Sciatic nerve (tissue), 2 donors: Measurements from ENCODE around the gene TTC3. TPM values are rescaled to one million over a fixed set of nuclear protein-coding genes. Genes with fewer than 3 reads are reported as not detected.
"Not testable (repeated sequence)": the region's sequence is repeated elsewhere in the genome, so short reads cannot be mapped to it uniquely, and the experiment has no call there.

Experiments used
- ATAC-seq: fragments of 200-7000 bp; cut with Tn5 transposase; one replicate; pipeline ENCODE4 v1.9.1; 2020; ENCODE audit warnings: mild to moderate bottlenecking, moderate library complexity
- DNase-seq: peaks from one replicate; pipeline ENCODE4 v3.0.0-alpha.2; 2020; ENCODE audit warnings: low spot score
- intact Hi-C: fragments of 100-400 bp; cut with DNase I; formaldehyde crosslinking; loops from one replicate; pipeline ENCODE4 v1.14.2; 2022
- total RNA-seq: library from RNA; stranded (reverse); fragmentation: NEBNext Ultra II Directional; extraction: Animal tissue kit (Norgen Biotek cat#: 25700); gene quantifications from one replicate; pipeline ENCODE4 v1.2.1, GENCODE V29; 2021
- donor health status: DM: no; HTN: no; CAD: no.
- donor health status: DM: no; HTN: no; CAD: no.

TTC3 gene
- total RNA-seq, 1 donor from 2014 or later, result 146 TPM

DNA sequence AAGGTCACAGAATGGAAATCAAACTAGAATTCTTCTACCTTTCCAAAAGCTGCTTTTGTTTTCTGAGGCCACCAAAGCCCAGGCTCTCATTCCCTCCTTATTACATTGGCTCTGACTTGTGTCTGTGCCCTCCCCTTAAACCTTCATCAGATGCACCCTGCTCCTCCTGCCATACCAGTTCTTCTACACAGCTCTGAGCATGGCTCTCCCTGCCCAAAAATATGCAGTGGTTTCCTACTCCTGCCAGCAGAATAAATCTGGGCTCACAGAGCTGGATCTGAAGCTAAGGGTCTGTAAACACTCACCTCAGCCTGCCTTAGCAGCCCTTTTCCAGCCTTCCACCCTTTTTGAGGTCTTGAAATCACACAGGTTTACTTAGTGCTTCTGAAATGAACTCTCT, 55.0 kb downstream of the TTC3 start:
- intact Hi-C loops, result no loop called here
- ATAC-seq (no peak), DNase-seq (no peak)

DNA sequence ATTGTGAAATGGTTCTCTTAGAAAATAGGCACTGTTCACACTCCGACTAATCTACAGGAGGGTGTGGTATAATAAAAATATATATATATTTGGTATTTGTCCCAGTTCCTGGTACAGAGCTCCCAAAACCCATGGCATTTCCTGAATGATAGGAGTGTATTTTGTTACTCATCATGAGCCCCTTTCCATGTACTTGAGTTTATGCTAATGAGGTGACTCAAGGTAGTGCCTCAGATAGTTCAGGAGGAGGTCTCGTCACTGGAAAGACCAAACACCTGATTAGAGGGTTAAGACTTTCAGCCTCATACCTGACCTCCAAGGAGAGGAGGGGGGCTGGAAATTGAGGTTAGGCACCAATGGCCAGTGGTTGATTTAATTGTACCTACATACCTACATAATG, 57.9 kb downstream of the TTC3 start:
- ATAC-seq (no peak), DNase-seq (no peak)
- intact Hi-C loops, result no loop called here

- DNase-seq, result no peak
- intact Hi-C loops, result no loop called here
- no peak for ATAC-seq
Observed at GRCh38 chr21:37136261-37136660, 63.2 kb downstream of the TTC3 start.

DNA sequence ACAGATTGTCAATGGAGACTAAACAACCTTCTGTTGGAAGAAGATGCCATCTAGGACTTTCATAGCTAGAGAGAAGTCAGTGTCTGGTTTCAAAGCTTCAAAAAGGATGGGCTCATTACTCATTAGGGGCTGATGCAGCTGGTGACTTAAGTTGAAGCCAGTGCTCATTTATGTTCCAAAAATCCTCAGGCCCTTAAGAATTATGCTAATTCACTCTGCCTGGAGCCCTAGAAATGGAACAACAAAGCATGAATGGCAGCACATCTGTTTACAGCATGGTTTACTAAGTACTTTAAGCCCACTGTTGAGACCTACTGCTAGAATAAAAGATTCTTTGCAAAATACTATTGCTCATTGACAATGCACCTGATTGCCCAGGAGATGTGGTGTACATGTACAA, 63.7 kb downstream of the TTC3 start:
- DNase-seq (no peak), ATAC-seq (no peak)
- intact Hi-C loops, result no loop called here

DNA sequence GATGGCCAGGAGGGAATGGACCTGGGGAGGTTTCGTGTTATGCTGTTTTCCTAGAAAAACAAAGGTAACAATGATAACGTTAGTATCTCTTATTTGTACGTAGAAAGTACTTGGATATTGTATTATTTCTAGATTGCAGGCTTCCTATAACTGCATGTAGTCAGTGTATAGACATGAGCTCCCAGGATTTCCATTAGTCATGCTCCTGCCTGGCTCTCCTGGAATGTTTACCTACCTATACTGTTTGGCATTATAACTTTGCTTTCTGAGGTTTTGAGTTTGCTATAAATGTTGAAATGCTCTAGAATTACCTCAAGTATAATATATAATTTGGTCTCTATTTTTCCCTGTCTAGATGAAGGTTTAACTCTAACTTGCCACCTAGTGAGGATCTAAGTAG, 66.1 kb downstream of the TTC3 start:
- no peak for ATAC-seq
- intact Hi-C loops, result no loop called here
- no peak for DNase-seq

- intact Hi-C loops, result no loop called here
- no peak for ATAC-seq
Observed at GRCh38 chr21:37139902-37140301, 66.8 kb downstream of the TTC3 start.

DNA sequence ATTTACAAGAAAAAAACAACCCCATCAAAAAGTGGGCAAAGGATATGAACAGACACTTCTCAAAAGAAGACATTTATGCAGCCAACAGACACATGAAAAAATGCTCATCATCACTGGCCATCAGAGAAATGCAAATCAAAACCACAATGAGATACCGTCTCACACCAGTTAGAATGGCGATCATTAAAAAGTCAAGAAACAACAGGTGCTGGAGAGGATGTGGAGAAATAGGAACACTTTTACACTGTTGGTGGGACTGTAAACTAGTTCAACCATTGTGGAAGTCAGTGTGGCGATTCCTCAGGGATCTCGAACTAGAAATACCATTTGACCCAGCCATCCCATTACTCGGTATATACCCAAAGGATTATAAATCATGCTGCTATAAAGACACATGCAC, 70.3 kb downstream of the TTC3 start:
- DNase-seq, intact Hi-C loops, ATAC-seq: not testable (repeated sequence)

More at GRCh38 chr21:37139902-37140301, 66.8 kb downstream of the TTC3 start:
- DNase-seq, result no peak

DNA sequence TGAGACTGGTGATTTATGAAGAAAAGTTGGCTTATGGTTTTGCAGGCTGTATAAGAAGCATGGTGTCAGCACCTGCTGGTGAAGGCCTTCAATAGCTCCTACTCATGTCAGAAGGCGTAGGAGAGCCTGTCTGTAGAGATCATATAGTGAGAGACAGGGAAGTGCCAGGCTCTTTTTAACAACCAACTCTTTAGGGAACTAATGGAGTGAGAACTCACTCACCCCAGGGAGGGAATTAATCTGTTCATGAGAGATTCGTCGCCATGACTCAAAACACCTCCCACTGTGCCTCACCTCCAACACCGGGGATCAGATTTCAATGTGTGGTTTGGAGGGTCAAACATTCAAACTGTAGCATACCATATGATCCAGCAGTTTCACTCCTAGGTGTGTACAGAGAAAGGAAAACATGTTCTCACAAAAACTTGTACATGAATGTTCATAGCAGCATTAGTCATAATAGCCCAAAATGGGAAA, 72.6 kb downstream of the TTC3 start:
- no peak for DNase-seq
- intact Hi-C loops, result no loop called here
- no peak for ATAC-seq

DNA sequence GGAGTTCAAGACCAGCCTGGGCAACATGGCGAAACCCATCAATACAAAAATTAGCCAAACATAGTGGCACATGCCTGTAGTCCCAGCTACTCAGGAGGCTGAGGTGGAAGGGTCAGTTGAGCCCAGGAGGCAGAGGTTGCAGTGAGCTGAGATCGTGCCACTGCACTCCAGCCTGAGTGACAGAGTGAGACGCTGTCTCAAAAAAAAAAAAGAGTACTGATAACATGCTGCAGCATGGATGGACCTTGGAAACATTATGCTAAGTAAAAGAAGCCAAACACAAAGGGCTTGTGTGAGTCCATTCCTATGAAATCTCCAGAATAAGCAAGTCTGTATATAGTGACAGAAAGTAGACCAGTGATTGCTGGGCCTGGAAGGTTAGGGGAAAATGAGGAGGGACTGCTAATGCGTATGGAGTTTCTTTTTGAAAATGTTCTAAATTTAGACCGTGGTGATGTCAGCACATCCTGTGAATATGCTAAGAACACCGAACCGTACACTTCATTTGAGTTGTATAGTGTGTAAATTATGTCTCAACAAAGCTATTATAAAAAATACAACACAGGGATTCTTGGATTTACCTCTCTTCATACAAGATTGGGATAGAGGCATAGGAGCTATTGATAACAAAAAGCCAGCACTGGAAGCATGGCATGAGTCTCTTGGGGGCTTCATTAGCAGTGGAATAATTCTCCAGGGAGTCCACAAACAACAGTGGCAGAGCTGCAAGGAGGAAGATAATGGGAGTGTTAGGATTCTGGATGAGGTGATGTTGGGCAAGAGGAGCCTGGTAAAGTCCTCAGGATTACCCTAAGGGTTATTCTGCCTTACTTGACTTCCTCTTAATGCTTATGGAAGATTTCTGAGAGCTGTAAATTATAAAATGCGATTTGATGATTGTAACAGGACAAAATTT, 73.5 kb downstream of the TTC3 start:
- DNase-seq, result no peak
- no peak for ATAC-seq
- intact Hi-C loops, result no loop called here

- intact Hi-C loops, result no loop called here
- ATAC-seq (peak; percentile 64), DNase-seq (no peak)
Observed at GRCh38 chr21:37149411-37149810, 76.4 kb downstream of the TTC3 start.

DNA sequence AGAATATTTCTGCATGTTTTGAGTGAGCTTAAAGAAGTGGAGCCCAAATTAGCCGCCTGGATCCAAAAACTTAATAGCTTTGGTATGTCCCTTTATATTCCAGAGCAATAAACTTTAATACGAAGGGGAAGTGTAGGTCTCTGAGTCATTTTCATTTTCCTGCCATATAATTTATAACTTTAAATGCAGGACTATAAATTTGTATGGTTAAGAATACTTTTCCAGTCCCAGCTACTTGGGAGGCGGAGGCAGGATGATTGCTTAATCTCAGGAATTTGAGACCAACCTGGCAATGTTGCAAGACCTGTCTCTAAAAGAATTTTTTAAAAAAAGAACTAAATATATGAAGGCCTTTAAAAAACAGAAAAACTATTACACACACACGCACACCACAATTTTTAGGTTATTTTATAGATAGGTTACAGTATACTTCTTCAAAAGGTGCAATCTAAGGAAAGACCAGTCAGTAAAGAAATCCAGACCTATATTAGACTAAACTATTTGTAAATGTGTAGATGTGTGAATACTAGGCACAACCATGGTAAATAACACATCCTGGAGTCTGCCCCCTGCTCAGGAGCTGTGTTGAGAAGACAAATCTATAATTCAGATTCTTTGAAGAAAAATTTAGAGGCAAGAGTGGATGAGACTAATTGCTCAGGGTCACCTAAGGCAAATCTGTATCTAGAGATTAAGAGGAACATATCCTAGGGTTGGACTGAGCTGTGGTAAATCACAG, 80.3 kb downstream of the TTC3 start:
- DNase-seq (no peak), ATAC-seq (peak; percentile 69)
- intact Hi-C loops, result no loop called here

- intact Hi-C loops, result no loop called here
- DNase-seq (no peak), ATAC-seq (peak; percentile 80)
Observed at GRCh38 chr21:37153935-37154350, 80.9 kb downstream of the TTC3 start.

- no peak for ATAC-seq
Observed at GRCh38 chr21:37155186-37155585, 82.1 kb downstream of the TTC3 start.

GRCh38 chr21:37157938-37158337, 84.9 kb downstream of the TTC3 start:
- no peak for DNase-seq
- ATAC-seq, result no peak
- intact Hi-C loops, result no loop called here

More at GRCh38 chr21:37155186-37155585, 82.1 kb downstream of the TTC3 start:
- intact Hi-C loops, result no loop called here
- DNase-seq, result no peak

GRCh38 chr21:37159053-37159776, 86.2 kb downstream of the TTC3 start:
- intact Hi-C loops, result no loop called here

GRCh38 chr21:37159949-37160348, 86.9 kb downstream of the TTC3 start:
- DNase-seq, result no peak
- intact Hi-C loops, result no loop called here
- no peak for ATAC-seq

More at GRCh38 chr21:37159053-37159776, 86.2 kb downstream of the TTC3 start:
- DNase-seq, result no peak
- no peak for ATAC-seq

DNA sequence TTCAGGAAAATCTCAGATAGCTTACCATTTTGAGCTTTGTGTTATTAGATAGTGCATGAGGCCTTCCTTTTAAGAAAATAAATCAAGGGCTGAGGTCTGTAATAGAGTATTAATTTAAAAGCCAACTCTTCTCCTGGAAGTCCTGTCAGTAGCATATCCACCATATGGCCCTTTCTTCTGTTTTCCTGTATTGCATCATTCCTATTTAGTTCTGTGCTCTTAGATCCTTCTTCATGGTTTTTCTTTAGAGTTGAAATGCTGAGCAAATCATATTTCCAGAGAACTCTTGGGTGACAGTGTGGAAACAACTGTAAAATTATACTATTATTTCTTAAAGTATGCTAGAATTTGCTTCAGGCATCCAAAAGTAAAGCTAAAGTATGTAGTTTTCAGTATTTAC, 91.7 kb downstream of the TTC3 start:
- intact Hi-C loops, result no loop called here
- no peak for ATAC-seq
- DNase-seq, result no peak

DNA sequence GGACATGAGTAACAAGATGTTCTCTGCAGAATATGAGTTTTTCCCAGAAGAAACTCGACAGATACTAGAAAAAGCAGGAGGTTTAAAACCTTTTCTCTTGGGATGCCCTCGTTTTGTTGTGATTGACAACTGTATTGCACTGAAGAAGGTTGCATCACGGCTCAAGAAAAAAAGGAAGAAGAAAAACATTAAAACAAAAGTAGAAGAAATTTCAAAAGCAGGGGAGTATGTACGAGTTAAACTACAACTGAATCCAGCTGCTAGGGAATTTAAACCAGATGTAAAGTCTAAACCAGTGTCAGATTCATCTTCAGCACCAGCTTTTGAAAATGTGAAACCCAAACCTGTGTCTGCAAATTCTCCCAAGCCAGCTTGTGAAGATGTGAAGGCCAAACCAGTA, 92.5 kb downstream of the TTC3 start:
- DNase-seq (no peak), ATAC-seq (no peak)
- intact Hi-C loops, result no loop called here

- DNase-seq (no peak), ATAC-seq (no peak)
- intact Hi-C loops, result no loop called here
Observed at GRCh38 chr21:37166733-37167132, 93.7 kb downstream of the TTC3 start.
